Left ventricle myocardium inferior (tissue), 1 donor: ENCODE results near the gene ISG20. TPM values are rescaled to one million over a fixed set of nuclear protein-coding genes. Genes with fewer than 3 reads are reported as not detected.

Experiments used
- DNase-seq: peaks from one replicate; pipeline ENCODE4 v3.0.0-alpha.2; 2020
- H3K27ac ChIP-seq: fragments of 200-600 bp; replicated peaks from 2 replicates; pipeline ENCODE4 v1.8.0; 2021
- H3K27me3 ChIP-seq: fragments of 200-600 bp; 2 replicates; pipeline ENCODE4 v1.8.0; 2021; ENCODE audit warnings: low read depth
- H3K36me3 ChIP-seq: fragments of 200-600 bp; 2 replicates; pipeline ENCODE4 v1.8.0; 2021
- H3K4me1 ChIP-seq: fragments of 200-600 bp; 2 replicates; pipeline ENCODE4 v1.8.0; 2021
- H3K4me3 ChIP-seq: fragments of 200-600 bp; 2 replicates; pipeline ENCODE4 v1.8.0; 2021; ENCODE audit warnings: mild to moderate bottlenecking, moderate library complexity
- H3K9me3 ChIP-seq: fragments of 200-600 bp; replicated peaks from 2 replicates; pipeline ENCODE4 v1.8.0; 2021
- intact Hi-C: fragments of 100-400 bp; cut with micrococcal nuclease; formaldehyde crosslinking; loops from one replicate; pipeline ENCODE4 v1.11.0; 2022
- total RNA-seq: library from RNA; stranded (reverse); fragmentation: NEBNext Ultra II Directional; extraction: Animal tissue kit (Norgen Biotek cat#: 25700); gene quantifications from one replicate; pipeline ENCODE4 v1.2.1, GENCODE V29; 2021
- TF ChIP-seq, protein P1 (sequence below): fragments of 200-600 bp; IDR thresholded peaks from 2 replicates; pipeline ENCODE4 v1.8.0; 2021; ENCODE audit warnings: antibody characterized with exemption, mild to moderate bottlenecking, borderline replicate concordance
- donor health status: DM: no; HTN: yes; CAD: no; lungs with severe emphysema.

ISG20 gene
- total RNA-seq, 1 donor from 2014 or later: 3.1 TPM

DNA sequence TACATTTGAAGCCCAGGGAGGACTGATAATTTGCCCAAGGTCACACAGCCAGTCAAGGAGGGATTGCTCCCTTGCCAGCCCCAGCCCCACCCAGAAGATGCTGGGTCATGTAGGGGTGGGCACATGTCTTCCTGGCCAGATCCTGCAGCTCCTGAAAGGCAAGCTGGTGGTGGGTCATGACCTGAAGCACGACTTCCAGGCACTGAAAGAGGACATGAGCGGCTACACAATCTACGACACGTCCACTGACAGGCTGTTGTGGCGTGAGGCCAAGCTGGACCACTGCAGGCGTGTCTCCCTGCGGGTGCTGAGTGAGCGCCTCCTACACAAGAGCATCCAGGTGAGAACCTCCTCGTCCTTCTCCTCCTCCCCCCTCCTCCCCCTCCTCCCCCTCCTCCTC is 13.2 kb downstream of the ISG20 start:
- Histone ChIP-seq H3K27ac (no peak overlapping the region), H3K27me3 (no peaks in the 10 kb centered on the region), H3K9me3 (no peaks in the 10 kb centered on the region), H3K4me1 (peaks cover 27% of the 10 kb centered on the region), H3K36me3 (no peaks in the 10 kb centered on the region), H3K4me3 (no peak overlapping the region)
- intact Hi-C loops: loop anchor here (10.0 kb wide), 1 partner anchor 183 kb away; no protein-coding TSS in a partner anchor
- no peak for DNase-seq
- TF ChIP-seq, protein P1, sequence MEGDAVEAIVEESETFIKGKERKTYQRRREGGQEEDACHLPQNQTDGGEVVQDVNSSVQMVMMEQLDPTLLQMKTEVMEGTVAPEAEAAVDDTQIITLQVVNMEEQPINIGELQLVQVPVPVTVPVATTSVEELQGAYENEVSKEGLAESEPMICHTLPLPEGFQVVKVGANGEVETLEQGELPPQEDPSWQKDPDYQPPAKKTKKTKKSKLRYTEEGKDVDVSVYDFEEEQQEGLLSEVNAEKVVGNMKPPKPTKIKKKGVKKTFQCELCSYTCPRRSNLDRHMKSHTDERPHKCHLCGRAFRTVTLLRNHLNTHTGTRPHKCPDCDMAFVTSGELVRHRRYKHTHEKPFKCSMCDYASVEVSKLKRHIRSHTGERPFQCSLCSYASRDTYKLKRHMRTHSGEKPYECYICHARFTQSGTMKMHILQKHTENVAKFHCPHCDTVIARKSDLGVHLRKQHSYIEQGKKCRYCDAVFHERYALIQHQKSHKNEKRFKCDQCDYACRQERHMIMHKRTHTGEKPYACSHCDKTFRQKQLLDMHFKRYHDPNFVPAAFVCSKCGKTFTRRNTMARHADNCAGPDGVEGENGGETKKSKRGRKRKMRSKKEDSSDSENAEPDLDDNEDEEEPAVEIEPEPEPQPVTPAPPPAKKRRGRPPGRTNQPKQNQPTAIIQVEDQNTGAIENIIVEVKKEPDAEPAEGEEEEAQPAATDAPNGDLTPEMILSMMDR: no peak

DNA sequence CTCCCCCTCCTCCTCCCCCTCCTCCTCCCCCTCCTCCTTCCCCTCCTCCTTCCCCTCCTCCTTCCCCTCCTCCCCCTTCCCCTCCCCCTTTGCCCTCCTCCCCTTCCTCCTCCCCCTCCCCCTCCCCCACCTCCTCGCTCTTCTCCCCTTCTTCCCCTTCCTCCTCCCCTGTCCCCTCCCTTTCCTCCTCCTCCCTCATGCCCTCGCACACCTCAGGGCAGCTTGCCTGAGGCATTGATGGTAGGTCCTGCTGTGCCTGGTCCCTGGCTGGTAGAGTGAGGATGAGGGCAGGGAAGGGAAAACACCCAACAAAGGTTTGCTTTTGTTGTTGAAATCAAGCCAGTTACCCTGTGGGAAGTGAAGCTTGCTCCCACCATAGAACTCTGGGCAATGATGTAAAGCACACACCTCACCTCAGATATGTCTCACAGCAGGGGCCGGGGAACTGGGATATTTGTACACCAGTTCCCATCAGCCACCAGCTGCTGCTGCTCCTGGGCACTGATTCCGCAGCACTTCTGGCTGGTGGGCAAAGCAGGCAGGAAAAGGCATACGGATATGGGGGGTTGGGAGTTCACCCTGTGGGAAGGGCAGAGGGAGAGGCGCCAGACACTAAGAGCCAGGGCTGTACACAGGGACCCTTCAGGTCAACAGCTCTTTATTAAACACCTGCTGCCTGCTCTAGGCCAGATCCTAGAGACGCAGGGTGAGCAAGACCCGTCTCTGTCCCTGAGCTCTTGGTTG is 13.8 kb downstream of the ISG20 start:
- peaks cover 26% of the 10 kb centered on the region for H3K4me1 ChIP-seq
- no peaks in the 10 kb centered on the region for H3K36me3 ChIP-seq
- TF ChIP-seq, protein P1: no peak
- intact Hi-C loops: loop anchor here (10.0 kb wide), 1 partner anchor 182 kb away; no protein-coding TSS in a partner anchor
- DNase-seq: no peak
- no peak overlapping the region for H3K27ac ChIP-seq
- no peaks in the 10 kb centered on the region for H3K27me3 ChIP-seq
- no peak overlapping the region for H3K4me3 ChIP-seq
- no peaks in the 10 kb centered on the region for H3K9me3 ChIP-seq

DNA sequence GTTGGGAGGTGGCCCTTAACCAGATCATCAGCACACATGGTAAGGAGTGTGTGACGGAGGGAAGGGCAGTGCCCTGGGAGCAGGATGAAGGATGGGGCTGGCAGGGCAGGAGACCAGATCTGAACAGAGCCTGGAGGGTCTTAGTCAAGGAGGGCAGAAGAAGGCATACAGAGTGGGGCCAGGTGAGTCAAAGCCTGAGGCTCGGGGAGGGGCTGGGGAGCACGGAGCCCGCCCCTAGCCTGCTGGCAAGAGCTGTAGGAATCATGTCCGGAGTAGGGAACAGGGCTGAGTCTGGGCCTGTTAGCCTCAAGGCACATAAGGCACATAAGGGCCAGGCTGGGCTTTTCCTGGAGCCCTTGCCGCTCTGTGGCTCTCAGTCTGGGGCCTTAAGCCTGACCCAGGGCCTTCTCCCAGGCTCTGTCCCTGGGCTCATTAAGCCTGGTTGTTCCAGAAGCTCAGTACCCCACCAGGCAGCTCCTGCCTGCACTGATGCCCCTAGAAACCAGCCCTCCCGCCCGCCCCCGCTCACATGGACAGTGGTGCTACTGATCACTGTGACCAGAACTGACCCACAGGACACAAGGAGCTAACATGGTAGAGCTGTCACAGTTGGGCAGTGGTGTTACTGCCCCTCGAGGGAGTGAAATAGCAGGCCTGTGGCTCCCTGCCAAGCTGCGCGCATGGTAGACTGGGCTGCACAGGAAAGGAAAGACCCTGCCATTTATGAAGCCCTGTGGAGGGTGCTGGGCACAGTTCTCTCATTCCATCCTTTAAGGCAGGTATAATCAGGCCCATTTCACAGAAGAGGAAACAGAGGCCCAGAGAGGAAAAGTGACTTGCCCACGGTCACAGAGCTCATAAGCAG is 14.6 kb downstream of the ISG20 start:
- no peak for DNase-seq
- no peaks in the 10 kb centered on the region for H3K9me3 ChIP-seq
- H3K27ac ChIP-seq: no peak overlapping the region
- intact Hi-C loops: loop anchor here (10.0 kb wide), 1 partner anchor 181 kb away; no protein-coding TSS in a partner anchor
- H3K4me1 ChIP-seq: peaks cover 18% of the 10 kb centered on the region
- H3K27me3 ChIP-seq: peaks cover 7% of the 10 kb centered on the region
- no peaks in the 10 kb centered on the region for H3K36me3 ChIP-seq
- TF ChIP-seq, protein P1: no peak
- H3K4me3 ChIP-seq: no peak overlapping the region

DNA sequence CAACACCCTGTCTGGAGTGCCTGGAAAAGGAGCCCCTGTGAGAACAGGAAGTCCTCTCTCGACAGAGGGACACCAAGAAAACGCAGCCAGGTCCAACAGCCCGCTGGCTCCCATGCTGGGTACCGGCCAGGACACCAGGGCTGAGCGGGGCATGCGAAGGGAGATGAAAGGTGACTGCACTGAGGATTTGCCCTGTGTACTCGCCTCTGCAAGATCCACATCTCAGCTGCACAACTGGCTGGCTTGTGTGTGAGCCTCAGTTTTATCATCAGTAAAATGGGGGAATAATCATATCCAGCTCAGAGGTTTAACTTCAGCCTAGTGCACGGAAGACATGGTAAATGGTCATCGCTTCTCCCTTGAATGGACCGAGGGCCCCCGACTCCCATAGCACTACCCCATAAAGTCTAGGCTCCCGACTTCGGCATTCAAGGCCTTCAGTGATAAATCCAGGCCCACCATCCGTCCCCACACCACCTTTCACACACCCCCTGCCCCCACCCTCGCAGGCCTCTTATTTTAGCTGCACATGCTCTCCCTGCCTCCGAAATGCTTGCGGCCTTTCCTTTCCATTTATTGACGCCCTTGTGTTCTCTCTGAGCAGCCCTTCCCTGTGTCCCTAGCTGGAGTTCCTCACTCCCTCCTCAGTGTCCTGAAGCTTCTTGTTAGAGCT is 15.8 kb downstream of the ISG20 start:
- Histone ChIP-seq H3K4me1 (peaks cover 11% of the 10 kb centered on the region), H3K27ac (no peak overlapping the region), H3K4me3 (no peak overlapping the region), H3K9me3 (no peaks in the 10 kb centered on the region), H3K36me3 (no peaks in the 10 kb centered on the region), H3K27me3 (peaks cover 11% of the 10 kb centered on the region)
- TF ChIP-seq, protein P1: no peak
- intact Hi-C loops: loop anchor here (10.0 kb wide), 1 partner anchor 180 kb away; no protein-coding TSS in a partner anchor
- no peak for DNase-seq

DNA sequence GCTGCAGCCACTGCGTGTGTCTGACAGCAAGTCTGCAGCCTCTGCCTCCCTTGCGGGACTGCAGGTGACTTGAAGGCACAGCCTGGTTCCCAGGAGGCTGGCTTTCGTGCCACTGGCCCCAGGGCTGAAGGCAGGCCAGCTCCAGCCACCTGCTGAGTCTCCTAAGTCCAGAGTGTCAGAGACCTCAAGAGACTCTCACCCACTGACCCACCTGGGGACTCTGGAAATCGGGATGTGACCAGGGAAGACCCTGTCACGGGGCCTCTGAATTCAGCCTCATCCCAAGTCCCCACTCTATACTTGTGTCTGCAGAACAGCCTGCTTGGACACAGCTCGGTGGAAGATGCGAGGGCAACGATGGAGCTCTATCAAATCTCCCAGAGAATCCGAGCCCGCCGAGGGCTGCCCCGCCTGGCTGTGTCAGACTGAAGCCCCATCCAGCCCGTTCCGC is 16.3 kb downstream of the ISG20 start:
- Histone ChIP-seq H3K27me3 (peaks cover 17% of the 10 kb centered on the region), H3K4me3 (no peak overlapping the region), H3K9me3 (no peaks in the 10 kb centered on the region), H3K36me3 (no peaks in the 10 kb centered on the region), H3K27ac (no peak overlapping the region), H3K4me1 (peaks cover 11% of the 10 kb centered on the region)
- TF ChIP-seq, protein P1: no peak
- DNase-seq: no peak
- intact Hi-C loops: loop anchor here (10.0 kb wide), 1 partner anchor 180 kb away; no protein-coding TSS in a partner anchor
